WTC11 (cell line): Measurements from ENCODE around the gene TSC22D2. TPM values are rescaled to one million over a fixed set of nuclear protein-coding genes. Genes with fewer than 3 reads are reported as not detected.

Source experiments
- ATAC-seq: fragments of 200-7000 bp; cut with Tn5 transposase; 2 replicates; pipeline ENCODE4 v1.10.0; 2021; ENCODE audit warnings: mild to moderate bottlenecking, moderate library complexity
- CTCF ChIA-PET: fragments of 300-600 bp; sonication (Branson Sonifier 250); formaldehyde crosslinking; loops from one replicate; lab custom pipeline; 2021; ENCODE audit warnings: antibody characterized with exemption; lab: Charles Lee
- POLR2A ChIA-PET: fragments of 350-600 bp; sonication (Branson Sonifier 250); formaldehyde crosslinking; loops from one replicate; lab custom pipeline; 2021; ENCODE audit warnings: antibody characterized with exemption; lab: Charles Lee
- DNase-seq: peaks from one replicate; pipeline ENCODE4 v3.0.0; 2021; ENCODE audit warnings: low spot score
- H3K27ac Mint-ChIP-seq: 2 replicates; pipeline ENCODE4 v1.8.0; 2021; ENCODE audit warnings: mixed read lengths
- H3K27me3 Mint-ChIP-seq: 2 replicates; pipeline ENCODE4 v1.8.0; 2021; ENCODE audit warnings: low read depth, mild to moderate bottlenecking, moderate library complexity, mixed read lengths
- H3K36me3 Mint-ChIP-seq: 2 replicates; pipeline ENCODE4 v1.8.0; 2021; ENCODE audit warnings: mixed read lengths
- H3K4me1 Mint-ChIP-seq: 2 replicates; pipeline ENCODE4 v1.8.0; 2022; ENCODE audit warnings: mixed read lengths
- H3K4me3 Mint-ChIP-seq: 2 replicates; pipeline ENCODE4 v1.8.0; 2021; ENCODE audit warnings: mild to moderate bottlenecking, moderate library complexity, mixed read lengths
- H3K9me3 Mint-ChIP-seq: 2 replicates; pipeline ENCODE4 v1.8.0; 2021; ENCODE audit warnings: mixed read lengths
- AR ChIP-seq: fragments of 250-450 bp; sonication (Bioruptor Pico); IDR thresholded peaks from 2 replicates; pipeline ENCODE4 v1.9.0; 2021; ENCODE audit warnings: mild to moderate bottlenecking
- ATF2 ChIP-seq: sonication (generic); formaldehyde crosslinking; IDR thresholded peaks from 2 replicates; pipeline ENCODE4 v1.8.1; 2022; ENCODE audit warnings: low read depth, missing genetic modification reagents, borderline replicate concordance
- CDX4 ChIP-seq: fragments of 250-450 bp; sonication (Bioruptor Pico); IDR thresholded peaks from 2 replicates; pipeline ENCODE4 v1.9.0; 2021; ENCODE audit warnings: moderate library complexity, mild to moderate bottlenecking, inconsistent platforms, borderline replicate concordance
- ELF4 ChIP-seq: sonication (generic); formaldehyde crosslinking; IDR thresholded peaks from 2 replicates; pipeline ENCODE4 v1.8.1; 2022; ENCODE audit warnings: low read depth, mild to moderate bottlenecking, moderate library complexity, missing genetic modification reagents
- EMX1 ChIP-seq: fragments of 250-450 bp; sonication (Bioruptor Pico); IDR thresholded peaks from 2 replicates; pipeline ENCODE4 v1.8.0; 2021; ENCODE audit warnings: mild to moderate bottlenecking
- ETV6 ChIP-seq: sonication (generic); formaldehyde crosslinking; IDR thresholded peaks from 2 replicates; pipeline ENCODE4 v1.8.1; 2022; ENCODE audit warnings: mild to moderate bottlenecking, missing genetic modification reagents
- GRHL2 ChIP-seq: fragments of 250-450 bp; sonication (Bioruptor Pico); IDR thresholded peaks from 2 replicates; pipeline ENCODE4 v1.8.0; 2022; ENCODE audit warnings: mild to moderate bottlenecking, moderate library complexity; ENCODE audit not compliant: insufficient replicate concordance, severe bottlenecking
- IRF2 ChIP-seq: sonication (generic); formaldehyde crosslinking; IDR thresholded peaks from 2 replicates; pipeline ENCODE4 v1.8.0; 2022; ENCODE audit warnings: low read depth, missing genetic modification reagents, borderline replicate concordance
- MXD4 ChIP-seq: fragments of 250-450 bp; sonication (Bioruptor Pico); IDR thresholded peaks from 2 replicates; pipeline ENCODE4 v1.8.0; 2021; ENCODE audit warnings: mild to moderate bottlenecking, moderate library complexity, borderline replicate concordance
- NR3C1 ChIP-seq: sonication (generic); formaldehyde crosslinking; conservative IDR thresholded peaks from 2 replicates; pipeline ENCODE4 v1.8.1; 2023; ENCODE audit warnings: low read depth, mild to moderate bottlenecking, missing genetic modification reagents
- SMAD3 ChIP-seq: sonication (generic); formaldehyde crosslinking; IDR thresholded peaks from 2 replicates; pipeline ENCODE4 v1.8.0; 2022; ENCODE audit warnings: missing genetic modification reagents, mild to moderate bottlenecking, borderline replicate concordance
- SOX15 ChIP-seq: fragments of 250-450 bp; sonication (Bioruptor Pico); IDR thresholded peaks from 2 replicates; pipeline ENCODE4 v1.9.0; 2021; ENCODE audit warnings: mild to moderate bottlenecking
- ZNF219 ChIP-seq: sonication (generic); formaldehyde crosslinking; IDR thresholded peaks from 2 replicates; pipeline ENCODE4 v1.8.0; 2023; ENCODE audit warnings: missing genetic modification reagents, mild to moderate bottlenecking, borderline replicate concordance
- ZNF232 ChIP-seq: sonication (generic); formaldehyde crosslinking; IDR thresholded peaks from 2 replicates; pipeline ENCODE4 v1.8.0; 2022; ENCODE audit warnings: mild to moderate bottlenecking, missing genetic modification reagents
- ZNF317 ChIP-seq: sonication (generic); formaldehyde crosslinking; IDR thresholded peaks from 2 replicates; pipeline ENCODE4 v1.8.1; 2023; ENCODE audit warnings: low read depth, mild to moderate bottlenecking, moderate library complexity, missing genetic modification reagents, borderline replicate concordance
- ZNF396 ChIP-seq: fragments of 250-450 bp; sonication (Bioruptor Pico); IDR thresholded peaks from 2 replicates; pipeline ENCODE4 v1.8.0; 2021; ENCODE audit warnings: mild to moderate bottlenecking, moderate library complexity, borderline replicate concordance
- ZNF512 ChIP-seq: sonication (generic); formaldehyde crosslinking; IDR thresholded peaks from 2 replicates; pipeline ENCODE4 v1.8.1; 2022; ENCODE audit warnings: missing genetic modification reagents, borderline replicate concordance
- ZNF671 ChIP-seq: fragments of 250-450 bp; sonication (Bioruptor Pico); IDR thresholded peaks from 2 replicates; pipeline ENCODE4 v1.8.0; 2021; ENCODE audit warnings: mild to moderate bottlenecking
- total RNA-seq: library from RNA; stranded (reverse); gene quantifications from 3 replicates; pipeline ENCODE4 v1.2.3, GENCODE V29; 2021
- TF ChIP-seq, protein P1 (sequence below): sonication (generic); formaldehyde crosslinking; IDR thresholded peaks from 2 replicates; pipeline ENCODE4 v1.8.0; 2022; ENCODE audit warnings: mild to moderate bottlenecking, missing genetic modification reagents

The TSC22D2 gene
- total RNA-seq, 1 experiment from 2014 or later, result 24.0 TPM

DNA sequence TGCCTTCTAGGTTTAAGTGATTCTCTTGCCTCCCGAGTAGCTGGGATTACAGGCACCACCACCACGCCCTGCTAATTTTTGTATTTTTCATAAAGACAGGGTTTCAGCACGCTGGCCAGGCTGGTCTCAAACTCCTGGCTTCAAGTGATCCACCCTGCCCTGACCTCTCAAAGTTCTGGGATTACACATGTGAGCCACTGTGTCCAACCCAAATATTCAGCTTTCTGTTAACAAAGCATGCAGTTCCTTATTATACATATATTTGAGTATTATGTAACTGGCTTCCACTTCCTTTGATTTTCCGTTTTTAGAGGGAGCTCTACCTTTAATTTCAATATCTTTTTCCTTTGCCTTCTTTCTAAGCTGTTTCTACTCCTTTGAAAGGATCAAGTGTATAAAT, 26.1 kb downstream of the TSC22D2 start:
- H3K9me3 Mint-ChIP-seq, result no peaks in the 10 kb centered on the region
- H3K4me1 Mint-ChIP-seq, result peaks cover 36% of the 10 kb centered on the region
- no peak overlapping the region for H3K4me3 Mint-ChIP-seq
- no peaks in the 10 kb centered on the region for H3K36me3 Mint-ChIP-seq
- H3K27ac Mint-ChIP-seq, result no peak overlapping the region; the same call in 1 of the 2 replicates
- ATAC-seq (no peak), DNase-seq (no peak)
- no peaks in the 10 kb centered on the region for H3K27me3 Mint-ChIP-seq
- CTCF ChIA-PET, result interaction anchor here (1.4 to 1.5 kb wide), 2 partner anchors 50 to 206 kb away, joined by 3 to 4 read pairs; no protein-coding TSS in a partner anchor
- POLR2A ChIA-PET, result no interaction called here
- TF ChIP-seq ZNF232 (CRISPR knock-in tag) (no peak), EMX1 (no peak), ETV6 (no peak), ATF2 (CRISPR knock-in tag) (no peak), ZNF219 (no peak)
- TF ChIP-seq, protein P1, sequence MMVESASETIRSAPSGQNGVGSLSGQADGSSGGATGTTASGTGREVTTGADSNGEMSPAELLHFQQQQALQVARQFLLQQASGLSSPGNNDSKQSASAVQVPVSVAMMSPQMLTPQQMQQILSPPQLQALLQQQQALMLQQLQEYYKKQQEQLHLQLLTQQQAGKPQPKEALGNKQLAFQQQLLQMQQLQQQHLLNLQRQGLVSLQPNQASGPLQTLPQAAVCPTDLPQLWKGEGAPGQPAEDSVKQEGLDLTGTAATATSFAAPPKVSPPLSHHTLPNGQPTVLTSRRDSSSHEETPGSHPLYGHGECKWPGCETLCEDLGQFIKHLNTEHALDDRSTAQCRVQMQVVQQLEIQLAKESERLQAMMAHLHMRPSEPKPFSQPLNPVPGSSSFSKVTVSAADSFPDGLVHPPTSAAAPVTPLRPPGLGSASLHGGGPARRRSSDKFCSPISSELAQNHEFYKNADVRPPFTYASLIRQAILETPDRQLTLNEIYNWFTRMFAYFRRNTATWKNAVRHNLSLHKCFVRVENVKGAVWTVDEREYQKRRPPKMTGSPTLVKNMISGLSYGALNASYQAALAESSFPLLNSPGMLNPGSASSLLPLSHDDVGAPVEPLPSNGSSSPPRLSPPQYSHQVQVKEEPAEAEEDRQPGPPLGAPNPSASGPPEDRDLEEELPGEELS (CRISPR knock-in tag), result no peak
- TF ChIP-seq, all 79 proteins: peak for 0

DNA sequence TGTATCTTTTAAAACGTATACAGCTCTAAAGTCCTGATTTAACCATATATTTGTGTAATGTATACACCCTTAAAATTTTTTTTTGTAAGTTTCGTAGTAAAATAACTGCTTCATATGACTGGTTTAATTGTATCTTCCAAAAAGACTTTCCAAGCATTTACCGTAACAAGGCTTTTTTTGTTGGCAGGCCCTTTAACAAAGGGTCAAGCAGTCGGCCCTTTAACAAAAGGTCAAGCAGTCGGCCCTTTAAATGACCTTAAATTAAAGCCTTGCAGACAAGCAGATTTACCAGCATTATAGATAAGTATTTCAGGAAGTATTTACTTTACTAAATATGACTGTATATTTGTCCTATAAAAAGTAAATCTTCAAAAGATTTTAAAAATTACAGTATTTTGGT, 28.1 kb downstream of the TSC22D2 start:
- Mint-ChIP-seq H3K27me3 (no peaks in the 10 kb centered on the region), H3K4me1 (peaks cover 27% of the 10 kb centered on the region), H3K4me3 (no peak overlapping the region), H3K27ac (no peak overlapping the region), H3K36me3 (no peaks in the 10 kb centered on the region), H3K9me3 (no peaks in the 10 kb centered on the region)
- POLR2A ChIA-PET, result no interaction called here
- ATAC-seq (no peak), DNase-seq (no peak)
- TF ChIP-seq ELF4, result no peak
- TF ChIP-seq NR3C1 (CRISPR knock-in tag), result no peak
- TF ChIP-seq CDX4 (CRISPR knock-in tag), result no peak
- TF ChIP-seq GRHL2 (CRISPR knock-in tag), result no peak
- TF ChIP-seq ZNF317 (CRISPR knock-in tag), result no peak
- TF ChIP-seq SOX15 (CRISPR knock-in tag), result no peak
- TF ChIP-seq AR (CRISPR knock-in tag), result no peak
- TF ChIP-seq SMAD3 (CRISPR knock-in tag), result no peak
- TF ChIP-seq ZNF671 (CRISPR knock-in tag), result no peak
- no peak for TF ChIP-seq IRF2 (CRISPR knock-in tag)
- TF ChIP-seq MXD4, result no peak
- TF ChIP-seq ZNF512 (CRISPR knock-in tag), result no peak
- TF ChIP-seq ZNF396, result no peak
- CTCF ChIA-PET, result no interaction called here
